GM18519 (cell line): ENCODE results near the gene MGAM2.
"Not testable (repeated sequence)": the region's sequence is repeated elsewhere in the genome, so short reads cannot be mapped to it uniquely, and the experiment has no call there.

Source experiments
- ATAC-seq: cut with Tn5 transposase; IDR thresholded peaks from one replicate; pipeline ENCODE4 v1.9.1; 2021; ENCODE audit warnings: mild to moderate bottlenecking, moderate library complexity; ENCODE audit not compliant: unreplicated experiment, low FRiP score

MGAM2 gene

DNA sequence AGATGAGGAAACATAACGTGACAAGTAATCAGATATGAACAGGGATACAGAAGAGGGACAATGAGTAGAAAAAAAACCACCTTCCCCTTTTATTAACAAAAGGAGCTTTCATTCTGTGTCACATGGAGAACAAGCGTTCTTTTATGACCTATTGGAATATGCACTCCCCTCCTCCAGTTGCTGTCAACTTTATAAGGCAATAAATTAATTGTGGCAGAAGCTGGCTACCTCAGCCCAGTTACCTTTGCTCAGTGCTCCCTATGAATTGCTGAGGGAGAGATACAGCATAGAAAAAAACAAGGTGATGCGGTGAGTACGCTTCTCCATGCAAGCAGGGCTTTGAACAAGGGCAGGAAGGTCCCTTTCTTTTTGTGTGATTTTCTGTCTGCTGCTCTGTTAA lies at the start of gene MGAM2:
TSS of gene MGAM2 (plus strand) at position 220 of the 400 bp plus-strand sequence. CDS start 5,156 bp downstream, outside the sequence.
- no peak for ATAC-seq

DNA sequence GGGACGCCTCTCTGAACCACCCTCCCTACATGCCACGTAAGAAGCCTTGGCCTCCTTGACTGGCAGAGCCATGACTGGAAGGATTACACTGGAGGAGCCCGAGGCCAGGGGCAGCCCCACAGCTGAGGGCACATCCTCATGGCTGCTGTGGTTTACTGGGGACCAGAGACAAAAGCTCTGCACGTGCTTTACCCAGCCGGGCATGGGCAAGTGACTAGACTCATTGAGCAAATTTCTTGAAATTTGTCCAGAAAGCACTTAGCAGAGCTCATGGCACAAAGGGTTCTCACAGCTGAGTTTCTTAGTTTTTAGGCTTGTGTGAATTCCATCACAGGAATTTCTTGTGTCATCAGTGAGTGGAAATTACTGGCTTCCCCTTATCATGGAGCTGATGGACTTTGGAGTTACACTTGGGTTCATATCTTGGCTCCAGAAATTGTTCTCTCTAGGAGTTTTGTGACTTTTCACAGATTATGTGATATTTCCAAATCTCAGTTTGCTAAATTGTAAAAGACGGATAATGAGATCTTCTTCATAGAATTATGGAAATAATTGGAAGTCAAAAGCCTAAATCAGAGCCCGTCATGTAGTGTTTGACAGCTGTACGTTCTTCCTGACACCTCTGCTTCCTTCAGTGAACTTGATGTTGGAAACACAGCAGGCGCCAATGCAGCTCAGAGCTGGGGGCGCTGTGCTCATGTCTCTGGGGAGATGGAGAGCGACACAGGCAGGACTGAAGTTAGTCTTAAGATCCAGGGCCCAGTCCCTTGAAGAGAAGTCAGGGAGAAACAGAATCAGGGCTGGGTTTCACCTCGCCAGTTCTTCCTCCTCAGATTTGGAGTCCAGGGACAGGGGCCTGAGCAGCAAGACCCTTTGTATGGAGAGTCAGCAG lies 47.7 kb upstream of the MGAM2 start:
- no peak for ATAC-seq

DNA sequence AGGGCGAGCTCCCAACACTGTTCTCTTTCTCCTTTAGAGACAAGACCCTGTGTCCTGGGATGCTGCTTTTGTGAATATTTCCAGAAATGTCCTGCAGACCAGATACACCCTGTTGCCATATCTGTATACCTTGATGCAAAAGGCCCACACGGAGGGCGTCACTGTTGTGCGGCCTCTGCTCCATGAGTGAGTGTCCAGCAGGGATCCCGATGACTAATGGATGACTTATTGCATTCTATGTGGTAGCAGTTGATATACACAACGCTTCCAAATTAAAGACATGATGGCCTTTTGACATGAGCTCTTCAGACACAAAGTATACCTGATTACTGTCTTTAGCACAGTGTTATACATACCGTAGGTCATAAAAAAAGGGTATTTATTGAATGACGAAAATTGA lies 45.0 kb upstream of the MGAM2 start:
- ATAC-seq: no peak

DNA sequence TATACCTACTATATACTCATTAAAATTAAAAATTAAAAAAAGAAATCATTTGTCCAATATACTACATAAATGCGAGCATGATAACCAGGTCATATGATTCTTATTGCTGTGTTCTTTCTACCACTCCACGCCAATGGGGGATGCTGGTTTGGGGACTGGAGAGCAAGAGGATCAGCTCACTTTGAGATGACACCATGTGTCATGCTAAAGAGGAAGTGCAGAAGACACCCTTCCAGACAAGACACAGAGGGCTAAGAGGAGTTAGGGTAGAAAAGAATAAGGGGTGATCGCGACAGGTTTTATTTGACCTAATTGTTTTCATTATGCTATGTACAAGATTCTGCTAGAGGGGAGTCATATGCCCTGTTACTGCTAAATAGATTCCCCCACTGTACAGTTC lies 33.8 kb upstream of the MGAM2 start:
- ATAC-seq: no peak

GRCh38 chr7:142083605-142084004 lies 27.9 kb upstream of the MGAM2 start:
- no peak for ATAC-seq

- ATAC-seq: no peak
Measured at GRCh38 chr7:142085428-142085827, 26.1 kb upstream of the MGAM2 start.

DNA sequence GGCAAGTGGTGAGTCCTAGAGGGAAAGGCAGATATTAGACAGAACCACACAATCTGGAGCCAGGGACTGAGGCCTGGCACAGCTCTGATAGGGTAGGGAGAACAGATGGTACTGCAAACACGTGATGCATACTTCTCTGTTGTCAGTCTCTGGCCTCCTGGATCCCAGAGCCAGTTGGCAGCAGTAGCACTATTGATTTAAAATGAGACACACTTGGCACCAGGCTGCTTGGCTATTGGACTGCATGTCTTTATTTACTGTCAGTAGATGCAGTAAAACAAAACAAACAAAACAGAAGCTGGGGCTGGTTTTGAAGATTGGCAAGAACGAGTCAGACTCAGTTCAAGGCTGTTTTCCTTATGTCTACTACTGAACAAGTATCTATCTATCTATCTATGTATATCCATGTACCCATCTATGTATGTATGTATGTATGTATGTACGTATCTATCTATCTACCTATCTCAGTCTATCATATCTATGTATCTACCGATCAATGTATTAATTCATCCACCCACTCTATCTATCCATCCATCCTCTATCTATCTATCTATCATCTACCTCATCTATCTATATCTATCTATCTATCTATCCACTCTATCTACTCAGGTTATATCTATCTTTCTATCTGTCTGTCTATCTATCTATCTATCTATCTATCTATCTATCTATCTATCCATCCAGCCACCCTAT lies 23.4 kb upstream of the MGAM2 start:
- no peak for ATAC-seq

GRCh38 chr7:142089035-142089434 lies 22.5 kb upstream of the MGAM2 start:
- ATAC-seq: no peak

- no peak for ATAC-seq
Measured at GRCh38 chr7:142091961-142092360, 19.6 kb upstream of the MGAM2 start.

GRCh38 chr7:142094861-142095260 lies 16.7 kb upstream of the MGAM2 start:
- ATAC-seq: no peak

- no peak for ATAC-seq
Measured at GRCh38 chr7:142097571-142097970, 13.9 kb upstream of the MGAM2 start.

- ATAC-seq: no peak
Measured at GRCh38 chr7:142098004-142098403, 13.5 kb upstream of the MGAM2 start.

- not testable (repeated sequence) for ATAC-seq
Measured at GRCh38 chr7:142099347-142099746, 12.2 kb upstream of the MGAM2 start.

GRCh38 chr7:142100634-142101033 lies 10.9 kb upstream of the MGAM2 start:
- ATAC-seq: no peak

DNA sequence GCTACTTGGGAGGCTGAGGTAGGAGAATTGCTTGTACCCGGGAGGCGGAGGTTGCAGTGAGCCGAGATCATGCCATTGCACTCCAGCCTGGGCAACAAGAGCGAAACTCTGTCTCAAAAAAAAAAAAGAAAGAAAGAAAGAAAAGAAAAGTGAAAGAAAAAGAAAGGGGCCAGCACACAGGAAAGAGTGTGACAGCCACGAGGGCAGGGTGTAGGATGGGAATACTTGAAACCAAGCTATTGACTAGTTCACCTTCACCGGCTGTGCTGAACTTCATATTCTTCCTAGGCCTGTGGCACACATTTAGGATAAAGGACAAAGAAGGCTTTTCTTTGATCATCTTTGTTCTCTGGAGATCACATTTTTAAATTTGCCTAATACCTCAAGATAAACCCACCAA lies 9.7 kb upstream of the MGAM2 start:
- not testable (repeated sequence) for ATAC-seq

DNA sequence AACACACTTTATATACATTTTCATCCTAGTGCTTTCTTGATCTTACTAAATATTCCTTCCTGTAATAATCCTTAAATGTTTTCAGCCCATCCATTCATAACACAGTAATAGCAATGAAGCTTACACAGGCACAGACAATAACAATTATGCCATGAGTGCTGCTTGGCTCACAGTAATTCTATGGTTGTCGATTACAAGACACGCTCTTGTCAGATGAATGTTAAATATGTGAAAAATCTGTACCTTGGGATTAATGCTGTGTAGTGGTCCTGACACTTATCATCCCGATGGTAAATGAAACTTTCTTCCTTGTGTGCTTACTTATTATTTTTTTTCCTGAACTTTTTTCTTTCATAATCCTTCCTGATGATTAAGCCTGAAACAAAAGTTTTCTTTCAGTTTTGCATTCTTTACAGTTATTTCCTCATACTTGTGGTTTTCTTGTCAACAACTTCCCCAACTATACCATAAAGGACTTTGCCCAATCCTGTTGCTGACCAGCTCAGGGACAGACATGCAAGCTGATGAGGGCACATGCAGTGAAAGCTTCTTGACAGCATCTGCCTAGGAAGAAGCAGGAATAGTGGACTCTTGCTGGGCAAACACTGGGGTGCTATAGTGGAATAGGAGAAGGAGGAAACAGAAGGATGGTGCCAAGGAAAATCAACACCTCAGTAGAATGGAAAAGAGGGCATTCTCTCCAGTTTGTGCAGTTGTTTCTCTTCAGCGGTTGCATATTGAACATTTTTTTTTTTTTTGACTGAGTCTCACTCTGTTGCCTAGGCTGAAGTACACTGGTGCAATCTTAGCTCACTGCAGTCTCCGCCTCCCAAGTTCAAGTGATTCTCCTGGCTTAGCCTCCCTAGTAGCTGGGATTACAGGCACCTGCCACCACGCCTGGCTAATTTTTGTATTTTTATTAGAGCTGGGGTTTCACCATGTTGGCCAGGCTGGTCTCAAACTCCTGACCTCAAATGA lies 6.7 kb upstream of the MGAM2 start:
- ATAC-seq: no peak

GRCh38 chr7:142108728-142109505 lies 2.6 kb upstream of the MGAM2 start:
- ATAC-seq: no peak

DNA sequence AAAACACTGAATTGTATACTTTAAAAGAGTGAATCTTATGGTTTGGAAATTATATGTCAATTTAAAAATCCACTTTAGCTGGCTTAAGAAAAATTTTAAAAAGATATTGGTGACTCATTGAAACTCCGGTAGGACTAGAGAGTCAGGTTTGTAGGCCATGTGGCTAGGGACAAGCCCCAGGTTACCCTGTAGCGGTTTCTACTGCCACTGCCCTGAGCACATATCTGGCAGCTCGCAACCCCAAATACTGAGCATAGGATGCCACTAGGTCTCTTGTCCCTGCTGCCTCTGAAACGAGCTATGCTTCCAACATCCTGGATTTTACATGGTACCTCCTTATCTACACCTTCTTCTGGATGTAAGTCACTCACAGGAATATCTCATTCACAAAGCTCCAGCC lies 1.4 kb upstream of the MGAM2 start:
- ATAC-seq: no peak

DNA sequence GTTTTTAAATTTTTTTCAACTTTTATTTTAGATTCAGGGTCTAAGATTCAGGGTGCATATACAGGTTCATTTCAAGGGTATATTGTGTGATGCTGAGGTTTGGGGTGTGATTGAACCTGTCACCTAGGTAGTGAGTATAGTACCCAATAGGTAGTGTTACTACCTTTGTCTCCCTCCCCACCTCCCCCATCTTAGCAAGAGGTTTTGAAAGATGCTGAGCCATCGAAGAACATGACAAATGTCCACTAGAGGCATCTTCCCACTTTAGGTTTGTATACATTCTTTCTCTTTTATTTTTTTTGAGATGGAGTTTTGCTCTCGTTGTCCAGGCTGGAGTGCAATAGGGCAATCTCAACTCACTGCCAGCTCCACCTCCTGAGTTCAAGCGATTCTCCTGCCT lies 880 bp upstream of the MGAM2 start:
- ATAC-seq: no peak

DNA sequence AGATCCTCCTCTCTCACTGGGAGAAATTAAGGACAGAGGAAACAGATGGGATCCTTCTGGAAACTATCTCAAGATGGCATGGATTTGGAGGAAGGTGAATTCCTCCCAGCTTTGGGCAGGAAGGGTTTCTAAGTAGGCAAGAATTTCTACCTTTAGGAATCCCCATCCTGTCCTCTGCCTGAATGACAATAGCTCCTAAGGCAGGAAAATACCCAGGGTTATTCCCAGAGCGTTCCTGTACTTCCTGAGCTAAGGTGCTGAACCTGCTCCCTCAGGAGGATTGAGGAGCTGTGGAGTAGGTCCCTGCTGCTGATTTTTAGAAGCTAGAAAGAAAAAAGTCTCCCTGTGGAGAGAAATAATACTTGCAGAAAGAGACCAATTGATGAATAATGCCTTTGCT lies 568 bp downstream of the MGAM2 start:
- no peak for ATAC-seq
